GM19468 (cell line): ENCODE data around the gene CHN1.

Experiments
- ATAC-seq: cut with Tn5 transposase; IDR thresholded peaks from one replicate; pipeline ENCODE4 v1.9.1; 2021; ENCODE audit warnings: mild to moderate bottlenecking, moderate library complexity, moderate number of reproducible peaks; ENCODE audit not compliant: unreplicated experiment; ENCODE audit errors: extremely low read depth

CHN1 gene

GRCh38 chr2:174840436-174840835 is 164.7 kb downstream of the CHN1 start:
- no peak for ATAC-seq

GRCh38 chr2:174839662-174840061 is 165.5 kb downstream of the CHN1 start:
- ATAC-seq: no peak

- ATAC-seq: no peak
Observed at GRCh38 chr2:174836995-174837390, 168.2 kb downstream of the CHN1 start.

GRCh38 chr2:174836377-174836994 is 168.7 kb downstream of the CHN1 start:
- no peak for ATAC-seq

GRCh38 chr2:174835797-174836255 is 169.4 kb downstream of the CHN1 start:
- peak; percentile 46 for ATAC-seq

GRCh38 chr2:174833737-174834136 is 171.4 kb downstream of the CHN1 start:
- ATAC-seq: no peak

- ATAC-seq: no peak
Observed at GRCh38 chr2:174830561-174830960, 174.6 kb downstream of the CHN1 start.

GRCh38 chr2:174829550-174829949 is 175.6 kb downstream of the CHN1 start:
- ATAC-seq: no peak

GRCh38 chr2:174827371-174828369 is 177.5 kb downstream of the CHN1 start:
- ATAC-seq: no peak

GRCh38 chr2:174826051-174826450 is 179.1 kb downstream of the CHN1 start:
- ATAC-seq: no peak

- ATAC-seq: no peak
Observed at GRCh38 chr2:174824068-174824467, 181.1 kb downstream of the CHN1 start.

GRCh38 chr2:174821628-174822027 is 183.6 kb downstream of the CHN1 start:
- ATAC-seq: no peak

- no peak for ATAC-seq
Observed at GRCh38 chr2:174820361-174820760, 184.8 kb downstream of the CHN1 start.

- no peak for ATAC-seq
Observed at GRCh38 chr2:174815526-174815925, 189.7 kb downstream of the CHN1 start.

- ATAC-seq: no peak
Observed at GRCh38 chr2:174812037-174812436, 193.1 kb downstream of the CHN1 start.

- no peak for ATAC-seq
Observed at GRCh38 chr2:174807931-174808330, 197.2 kb downstream of the CHN1 start.

GRCh38 chr2:174805803-174806202 is 199.4 kb downstream of the CHN1 start:
- no peak for ATAC-seq

GRCh38 chr2:174802459-174802858 is 202.7 kb downstream of the CHN1 start:
- no peak for ATAC-seq

GRCh38 chr2:174800436-174801205 is 204.6 kb downstream of the CHN1 start:
- ATAC-seq: no peak

- ATAC-seq: no peak
Observed at GRCh38 chr2:174798801-174799200, 206.4 kb downstream of the CHN1 start.
